Measurements from ENCODE around the gene ACOT12. TPM values are rescaled to one million over a fixed set of nuclear protein-coding genes. Genes with fewer than 3 reads are reported as not detected.

ACOT12 gene
- total and polyA plus RNA-seq, 2 experiments from 2014 or later = 0.15 TPM; not detected in 1

GRCh38 chr5:81301271-81302015 lies 92.5 kb downstream of the ACOT12 start, which contains the start of gene ZCCHC9:
ZCCHC9 (plus strand) TSS chr5:81301587; CDS start chr5:81304758, 3,171 bp downstream.
- H3F3A ChIP-seq (replicated peaks; ENCODE audit: low read depth) = no peaks in the 10 kb centered on the region
- H4K20me1 ChIP-seq (replicated peaks; ENCODE audit: insufficient read depth) = no peaks in the 10 kb centered on the region
- H3K9me3 Mint-ChIP-seq = no peaks in the 10 kb centered on the region
- peak; percentile 95 for ATAC-seq
- peak in 1 of 2 experiments; percentile 34; a peak in 2 of 4 replicates for TF ChIP-seq CTCF (conservative IDR thresholded peaks at IDR 0.05; ENCODE audit: low read depth in 2 of 2)
- no peak for TF ChIP-seq JUNB (IDR thresholded peaks at IDR 0.05; ENCODE audit: unreplicated experiment)
- TF ChIP-seq ETS1 (IDR thresholded peaks at IDR 0.05) = peak; percentile 86
- TF ChIP-seq POLR2AphosphoS5 (IDR thresholded peaks at IDR 0.05; ENCODE audit: low read depth) = peak; percentile 98
- TF ChIP-seq CREB1 (CRISPR knock-in tag; IDR thresholded peaks at IDR 0.05; ENCODE audit: low read depth) = peak; percentile 98
- H3K27me3 ChIP-seq (ENCODE audit: insufficient read depth) = no peaks in the 10 kb centered on the region
- H3K4me1 ChIP-seq (ENCODE audit: insufficient read depth) = peaks cover 9% of the 10 kb centered on the region; the same call in 1 of the 2 replicates
- H3K36me3 ChIP-seq (ENCODE audit: insufficient read depth) = no peaks in the 10 kb centered on the region
- H3K4me2 ChIP-seq = peak within 1 kb of the TSS; percentile 89
- peak within 1 kb of the TSS; percentile 98 for H3K27ac Mint-ChIP-seq
- no peaks in the 10 kb centered on the region for H3K27me3 Mint-ChIP-seq (ENCODE audit: insufficient read depth, low read depth, poor library complexity)
- peak; percentile 99 for DNase-seq (ENCODE audit: low spot score)
- peaks cover 11% of the 10 kb centered on the region for H3K4me1 Mint-ChIP-seq
- H3K4me3 ChIP-seq = peak within 1 kb of the TSS; percentile 65
- peak within 1 kb of the TSS; percentile 84 for H3K27ac ChIP-seq (ENCODE audit: low read depth)
- peaks cover 59% of the 10 kb centered on the region for H3K79me2 ChIP-seq (replicated peaks; ENCODE audit: insufficient read depth)
- no peaks in the 10 kb centered on the region; the same call in 1 of the 3 replicates for H3K36me3 Mint-ChIP-seq (ENCODE audit: low read depth)
- peak within 1 kb of the TSS; percentile 93 for H3K4me3 Mint-ChIP-seq
- no peaks in the 10 kb centered on the region for H3K9me2 ChIP-seq (ENCODE audit: insufficient read depth)
- H2AFZ ChIP-seq = peak within 1 kb of the TSS; percentile 88; the same call in 1 of the 2 replicates

- H3K4me3 ChIP-seq = peak overlapping the region; percentile 65
- no peaks in the 10 kb centered on the region for H3K27me3 ChIP-seq (ENCODE audit: insufficient read depth)
- DNase-seq (ENCODE audit: low spot score) (peak; percentile 21), ATAC-seq (no peak)
- Mint-ChIP-seq H3K4me1 (peaks cover 11% of the 10 kb centered on the region), H3K27me3 (ENCODE audit: insufficient read depth, low read depth, poor library complexity) (no peaks in the 10 kb centered on the region), H3K27ac (peak overlapping the region; percentile 98), H3K36me3 (ENCODE audit: low read depth) (no peaks in the 10 kb centered on the region; the same call in 1 of the 3 replicates), H3K9me3 (no peaks in the 10 kb centered on the region), H3K4me3 (peak overlapping the region; percentile 93)
- H2AFZ ChIP-seq = peak overlapping the region; percentile 88; the same call in 1 of the 2 replicates
- no peaks in the 10 kb centered on the region for H4K20me1 ChIP-seq (replicated peaks; ENCODE audit: insufficient read depth)
- H3K9me2 ChIP-seq (ENCODE audit: insufficient read depth) = no peaks in the 10 kb centered on the region
- H3K4me1 ChIP-seq (ENCODE audit: insufficient read depth) = peaks cover 9% of the 10 kb centered on the region; the same call in 1 of the 2 replicates
- H3K36me3 ChIP-seq (ENCODE audit: insufficient read depth) = no peaks in the 10 kb centered on the region
- H3K4me2 ChIP-seq = peak overlapping the region; percentile 89
- H3K79me2 ChIP-seq (replicated peaks; ENCODE audit: insufficient read depth) = peaks cover 63% of the 10 kb centered on the region
- H3F3A ChIP-seq (replicated peaks; ENCODE audit: low read depth) = no peaks in the 10 kb centered on the region
- H3K27ac ChIP-seq (ENCODE audit: low read depth) = peak overlapping the region; percentile 84
- TF ChIP-seq ZNF462 (CRISPR knock-in tag; IDR thresholded peaks at IDR 0.05) = no peak
- TF ChIP-seq ZNF114 (CRISPR knock-in tag; IDR thresholded peaks at IDR 0.05) = no peak
- no peak for TF ChIP-seq STAT1 (IDR thresholded peaks at IDR 0.05; ENCODE audit: unreplicated experiment)
- no peak for TF ChIP-seq EZH2 (IDR thresholded peaks at IDR 0.05; ENCODE audit: low read depth, unreplicated experiment)
- no peak for TF ChIP-seq ZNF331 (CRISPR knock-in tag; IDR thresholded peaks at IDR 0.05; ENCODE audit: low read depth)
These were observed 93.0 kb downstream of the ACOT12 start for GRCh38 chr5:81300921-81301270.

Measured in GM23338 (cell line).